HG03060 (cell line): Measurements from ENCODE around the gene SEPTIN7.
"Not testable (repeated sequence)": the region's sequence is repeated elsewhere in the genome, so short reads cannot be mapped to it uniquely, and the experiment has no call there.

Experiments used
- ATAC-seq: cut with Tn5 transposase; IDR thresholded peaks from one replicate; pipeline ENCODE4 v1.9.1; 2021; ENCODE audit warnings: low read depth, moderate number of reproducible peaks; ENCODE audit not compliant: unreplicated experiment

Gene SEPTIN7

DNA sequence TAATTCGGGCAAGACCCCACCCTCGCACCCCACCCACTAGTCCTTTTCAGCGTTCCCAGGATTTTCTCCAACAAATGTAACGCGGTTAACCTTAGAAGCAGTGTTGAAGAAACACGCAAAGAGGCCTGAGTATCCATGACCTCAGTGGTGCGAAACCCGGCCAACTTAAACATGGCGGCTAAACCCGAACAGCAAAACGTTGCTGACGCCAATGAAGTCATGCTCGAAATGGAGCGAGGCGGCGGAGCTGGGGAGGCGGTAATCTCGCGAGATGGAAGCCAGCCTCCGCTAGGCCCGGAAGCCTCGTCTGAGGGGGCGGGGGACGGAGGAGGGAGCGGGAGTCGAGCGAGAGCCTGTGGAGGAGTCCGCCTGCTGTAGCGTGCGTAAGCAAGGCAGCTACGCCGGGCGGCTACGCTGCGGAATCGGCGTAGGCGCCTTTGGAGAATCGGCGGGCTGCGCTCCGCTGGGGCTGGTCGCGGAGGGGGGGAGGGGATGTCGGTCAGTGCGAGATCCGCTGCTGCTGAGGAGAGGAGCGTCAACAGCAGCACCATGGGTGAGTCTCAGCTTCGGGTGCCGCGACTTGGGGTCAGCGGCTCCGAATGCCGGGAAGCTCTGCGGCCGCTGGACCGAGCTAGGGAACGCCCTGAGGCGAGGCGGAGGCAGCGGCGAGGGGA lies at the start of gene SEPTIN7:
Gene SEPTIN7, plus strand, starts transcription at position 340 of the 674 bp plus-strand sequence. Its CDS starts 153 bp downstream, at position 493.
- ATAC-seq: peak; percentile 82

DNA sequence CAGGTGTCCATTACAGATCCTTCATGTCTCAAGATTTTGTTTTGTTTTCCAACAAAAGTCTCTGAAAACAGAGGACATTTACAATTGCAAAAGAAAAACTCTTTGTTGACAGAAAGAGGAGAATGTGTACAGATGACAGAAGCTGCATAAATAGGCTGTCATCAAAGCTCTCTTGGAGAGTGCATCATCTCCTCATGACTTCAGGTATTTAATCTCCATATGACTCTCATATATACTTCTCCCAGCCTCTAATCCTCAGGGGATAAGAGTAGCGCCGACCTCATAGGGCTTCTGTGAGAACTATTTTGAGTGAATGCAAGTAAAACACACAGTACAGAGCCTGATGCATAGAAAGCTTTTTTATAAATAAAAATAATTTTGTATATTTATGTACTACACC lies 48.1 kb upstream of the SEPTIN7 start:
- ATAC-seq: no peak

- ATAC-seq: no peak
Observed at GRCh38 chr7:35753761-35754603, 46.9 kb upstream of the SEPTIN7 start.

DNA sequence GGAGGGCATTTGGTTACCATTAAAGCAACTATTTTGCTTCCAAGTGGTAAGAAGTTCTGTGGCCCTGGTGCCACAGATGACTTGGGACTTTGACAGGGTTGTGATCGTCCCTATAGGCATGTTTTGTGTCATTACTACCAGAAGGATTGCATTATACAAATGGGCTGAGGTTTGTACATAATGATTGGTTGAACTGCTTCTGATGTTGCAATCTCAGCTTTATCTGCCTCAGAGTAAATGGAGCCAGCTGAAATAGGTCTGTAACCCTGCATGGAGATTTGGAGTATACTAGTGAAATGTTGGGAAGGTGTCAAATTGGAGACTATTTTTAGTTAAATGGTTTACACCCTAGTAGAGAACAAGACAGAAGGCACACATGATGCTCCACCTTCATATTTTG lies 46.1 kb upstream of the SEPTIN7 start:
- ATAC-seq: no peak

DNA sequence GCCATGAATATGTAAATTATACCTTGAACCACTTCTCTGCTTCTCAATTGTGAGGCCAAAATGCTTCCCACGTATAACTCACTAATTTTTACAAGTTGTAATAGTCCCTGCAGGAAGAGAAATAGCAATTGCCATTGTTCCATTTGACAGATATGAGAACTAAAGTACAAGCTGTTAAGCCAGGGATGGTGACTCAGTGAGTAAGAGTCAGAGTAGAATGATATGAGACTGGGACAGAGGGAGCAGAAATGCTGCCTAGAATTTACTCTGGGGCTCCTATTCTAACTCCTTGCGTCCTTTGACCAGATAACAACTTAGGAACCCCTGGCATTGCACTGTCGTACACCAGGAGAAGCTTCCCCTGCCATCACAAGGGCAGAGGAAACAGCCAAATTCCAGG lies 45.1 kb upstream of the SEPTIN7 start:
- no peak for ATAC-seq

GRCh38 chr7:35756453-35756852 lies 44.4 kb upstream of the SEPTIN7 start:
- ATAC-seq: not testable (repeated sequence)

DNA sequence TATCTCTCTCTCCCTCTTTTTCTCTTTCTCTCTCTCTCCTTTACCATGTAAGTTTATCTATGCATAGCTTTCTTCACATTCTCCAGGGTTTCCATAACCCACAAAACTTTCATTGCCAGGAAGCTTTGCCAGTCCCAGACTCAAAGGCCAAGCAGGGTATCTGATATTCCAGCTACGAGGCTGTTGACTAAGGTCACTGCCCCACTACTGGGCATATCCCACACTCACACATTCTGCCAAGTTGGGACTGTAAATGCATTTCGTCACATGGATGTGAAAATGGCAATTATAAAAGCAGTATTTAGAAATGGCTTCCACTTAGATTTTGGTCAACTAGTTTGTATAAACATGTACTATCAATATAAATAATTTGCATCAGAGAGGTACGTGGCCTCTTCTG lies 43.3 kb upstream of the SEPTIN7 start:
- no peak for ATAC-seq

DNA sequence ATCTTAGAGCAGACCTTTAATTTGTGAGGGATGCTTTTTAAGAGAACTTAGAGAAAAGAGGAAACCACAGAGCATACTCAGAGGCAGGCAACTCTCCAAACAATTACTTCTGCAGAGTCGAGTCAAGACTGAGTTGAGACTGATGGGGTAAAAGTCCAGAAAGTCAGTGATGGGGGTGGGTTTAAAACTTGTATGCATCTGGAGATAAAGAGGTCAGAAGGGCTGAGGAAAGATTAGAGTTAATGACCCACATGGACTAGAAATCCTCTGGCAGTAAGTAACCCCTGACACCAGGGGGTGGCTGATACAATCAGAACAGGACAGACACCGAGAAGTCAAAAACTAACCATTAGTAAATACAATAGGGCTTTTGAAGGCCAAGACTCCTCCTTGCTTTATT lies 42.4 kb upstream of the SEPTIN7 start:
- no peak for ATAC-seq

- no peak for ATAC-seq
Observed at GRCh38 chr7:35760143-35760745, 40.6 kb upstream of the SEPTIN7 start.

DNA sequence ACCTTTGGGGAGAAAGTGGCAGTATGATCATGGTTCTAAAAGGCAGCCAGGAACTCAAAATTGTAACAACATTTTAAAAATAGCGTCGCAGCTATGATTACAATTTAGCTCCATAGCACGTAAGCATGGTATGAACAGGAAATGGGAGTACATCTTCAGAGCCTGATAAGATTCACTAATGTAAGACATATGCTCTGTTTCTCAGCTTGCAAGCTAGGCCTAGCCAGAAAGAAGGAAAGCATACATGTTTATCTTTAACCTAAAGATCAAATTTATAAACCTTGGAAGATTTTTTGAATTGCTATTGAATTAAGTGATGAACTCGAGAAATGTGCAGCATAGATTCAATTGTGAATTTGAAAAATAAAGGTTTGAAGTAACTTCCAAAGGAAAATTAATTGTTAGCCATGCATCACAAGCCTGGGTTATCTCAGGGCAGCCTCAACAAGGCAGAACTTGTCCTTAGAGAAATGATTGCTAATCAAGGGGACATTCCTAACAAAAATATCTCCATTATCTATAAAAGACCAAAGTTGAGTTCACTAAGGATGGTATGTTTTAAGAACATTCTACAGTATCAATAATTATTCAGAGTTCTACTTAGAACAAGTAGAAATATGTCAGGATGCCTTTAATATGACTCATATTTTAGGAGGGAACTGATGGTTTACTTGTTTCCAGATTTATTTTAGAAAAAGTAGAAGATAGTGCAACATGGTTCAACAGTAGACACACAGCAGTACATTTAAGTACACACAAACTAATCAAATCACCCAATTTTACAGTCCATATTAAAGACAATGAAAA lies 38.8 kb upstream of the SEPTIN7 start:
- no peak for ATAC-seq

GRCh38 chr7:35762781-35763180 lies 38.1 kb upstream of the SEPTIN7 start:
- ATAC-seq: no peak

- no peak for ATAC-seq
Observed at GRCh38 chr7:35768346-35768745, 32.5 kb upstream of the SEPTIN7 start.

DNA sequence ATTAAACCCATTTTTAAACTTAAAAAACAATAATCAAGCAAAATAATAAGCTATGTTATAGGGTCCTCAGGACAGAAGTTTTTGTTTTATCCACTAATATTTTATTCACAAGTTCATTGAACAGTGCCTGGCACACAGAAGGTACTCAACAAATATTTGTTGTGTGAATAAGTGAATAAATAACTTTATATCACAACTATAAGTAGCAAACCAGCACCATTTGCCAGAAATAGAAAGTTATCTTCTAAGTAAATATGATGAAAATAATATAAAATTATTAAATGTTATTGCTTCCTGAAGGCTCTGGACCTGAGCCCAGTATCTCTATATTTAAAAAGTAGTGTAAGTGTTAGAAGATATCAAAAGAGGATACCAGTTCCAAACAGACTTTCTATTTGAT lies 29.1 kb upstream of the SEPTIN7 start:
- no peak for ATAC-seq

GRCh38 chr7:35773994-35774393 lies 26.9 kb upstream of the SEPTIN7 start:
- no peak for ATAC-seq

DNA sequence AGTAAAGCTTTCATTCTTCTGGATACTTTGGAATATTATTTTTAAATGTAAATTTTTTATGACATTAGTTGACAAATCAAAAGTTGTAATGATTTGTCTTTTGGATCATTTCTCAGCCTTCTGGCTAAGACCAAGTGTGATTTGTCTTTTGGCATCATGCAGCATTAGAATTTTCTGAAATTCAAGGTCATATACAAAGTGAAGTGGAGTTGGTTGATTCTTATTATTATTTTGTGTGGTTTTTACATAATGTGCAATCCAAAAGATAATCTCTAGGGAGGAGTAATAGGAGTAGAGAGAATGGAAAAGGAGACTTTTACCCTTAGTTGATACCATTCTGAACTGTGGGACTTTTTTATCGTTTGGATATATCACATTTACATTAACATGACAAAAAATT lies 24.2 kb upstream of the SEPTIN7 start:
- ATAC-seq: no peak

GRCh38 chr7:35777121-35777520 lies 23.7 kb upstream of the SEPTIN7 start:
- ATAC-seq: no peak

DNA sequence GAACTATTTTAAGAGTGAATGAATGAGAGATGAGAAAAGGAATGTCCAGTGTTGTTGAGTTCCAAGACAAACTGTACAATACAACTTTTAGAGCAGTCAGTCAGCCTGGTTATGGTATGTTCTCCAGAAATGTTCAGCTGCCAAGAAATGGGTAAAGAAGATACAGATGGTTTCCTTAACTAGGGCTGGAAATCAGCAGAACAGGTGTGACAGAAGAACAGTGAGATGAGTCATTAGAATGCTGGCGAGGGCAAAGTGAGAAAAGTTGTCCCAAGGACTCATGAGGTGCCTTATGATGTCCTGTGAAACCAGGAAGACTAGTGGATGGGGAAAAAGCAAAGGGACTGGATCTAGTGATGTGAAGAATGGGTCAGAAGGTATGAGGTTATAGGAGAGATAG lies 20.8 kb upstream of the SEPTIN7 start:
- no peak for ATAC-seq

GRCh38 chr7:35781200-35781701 lies 19.6 kb upstream of the SEPTIN7 start:
- ATAC-seq: no peak

- no peak for ATAC-seq
Observed at GRCh38 chr7:35781767-35782515, 18.9 kb upstream of the SEPTIN7 start.

DNA sequence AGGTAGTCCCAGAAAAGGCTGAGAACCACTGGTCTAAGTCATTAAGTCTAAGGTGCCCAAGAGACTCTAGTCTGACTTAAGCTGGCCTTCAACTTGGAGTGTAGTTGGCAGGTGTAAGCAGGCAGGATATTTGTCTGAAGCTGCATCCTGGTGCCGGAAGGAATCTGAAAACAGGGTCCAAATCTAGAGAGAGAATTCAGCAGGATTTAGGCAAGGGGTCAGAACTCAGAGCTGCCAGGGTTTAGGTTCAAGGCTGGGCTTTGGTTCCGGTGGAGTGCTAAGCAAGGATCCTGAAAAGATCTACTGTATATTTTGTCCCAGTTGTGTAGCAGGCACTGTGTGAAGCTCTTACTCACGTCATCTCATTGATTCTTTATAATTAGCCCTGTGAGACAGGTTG lies 16.5 kb upstream of the SEPTIN7 start:
- no peak for ATAC-seq
